ENCODE measurements around the gene AP1B1.

DNA sequence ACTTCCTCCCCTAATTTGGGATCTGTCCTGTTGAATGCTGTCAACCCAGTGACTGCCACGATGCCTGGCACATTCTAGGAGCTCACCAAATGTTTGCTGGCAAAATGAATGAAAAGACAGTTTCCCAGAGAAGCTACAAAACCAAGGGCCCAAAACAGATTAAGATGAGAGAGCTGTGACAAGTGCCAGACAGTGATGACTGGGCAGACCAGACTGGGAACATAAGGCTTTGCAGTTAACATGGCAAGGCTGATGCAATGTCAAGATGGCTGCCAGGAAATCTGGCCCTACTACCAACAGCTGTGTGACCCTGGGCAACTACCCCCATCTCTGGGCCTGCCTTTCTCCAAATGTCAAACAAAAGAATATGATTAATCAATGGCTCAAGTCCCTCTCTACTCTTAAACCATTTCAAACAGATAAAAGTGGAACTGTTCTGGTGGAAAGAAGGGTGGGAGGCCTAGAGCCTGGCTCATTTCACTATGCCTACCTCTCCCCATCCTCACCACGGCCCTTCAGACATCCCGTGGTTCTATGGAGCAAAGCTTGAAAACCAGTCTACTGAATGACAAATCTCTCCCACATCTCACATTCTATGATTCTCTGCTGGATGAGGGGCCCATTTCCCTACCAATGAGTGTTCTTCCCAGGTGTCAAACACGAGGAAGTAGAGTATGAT is 12.8 kb downstream of the AP1B1 start:
- TF ChIP-seq, protein P1, sequence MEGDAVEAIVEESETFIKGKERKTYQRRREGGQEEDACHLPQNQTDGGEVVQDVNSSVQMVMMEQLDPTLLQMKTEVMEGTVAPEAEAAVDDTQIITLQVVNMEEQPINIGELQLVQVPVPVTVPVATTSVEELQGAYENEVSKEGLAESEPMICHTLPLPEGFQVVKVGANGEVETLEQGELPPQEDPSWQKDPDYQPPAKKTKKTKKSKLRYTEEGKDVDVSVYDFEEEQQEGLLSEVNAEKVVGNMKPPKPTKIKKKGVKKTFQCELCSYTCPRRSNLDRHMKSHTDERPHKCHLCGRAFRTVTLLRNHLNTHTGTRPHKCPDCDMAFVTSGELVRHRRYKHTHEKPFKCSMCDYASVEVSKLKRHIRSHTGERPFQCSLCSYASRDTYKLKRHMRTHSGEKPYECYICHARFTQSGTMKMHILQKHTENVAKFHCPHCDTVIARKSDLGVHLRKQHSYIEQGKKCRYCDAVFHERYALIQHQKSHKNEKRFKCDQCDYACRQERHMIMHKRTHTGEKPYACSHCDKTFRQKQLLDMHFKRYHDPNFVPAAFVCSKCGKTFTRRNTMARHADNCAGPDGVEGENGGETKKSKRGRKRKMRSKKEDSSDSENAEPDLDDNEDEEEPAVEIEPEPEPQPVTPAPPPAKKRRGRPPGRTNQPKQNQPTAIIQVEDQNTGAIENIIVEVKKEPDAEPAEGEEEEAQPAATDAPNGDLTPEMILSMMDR (IDR thresholded peaks at IDR 0.05): no peak
- no peak for TF ChIP-seq POLR2A (IDR thresholded peaks at IDR 0.05)

Data from testis (tissue), 2 donors.